ENCODE data around the gene FCRL6.

FCRL6 gene

GRCh38 chr1:159802111-159802510 lies at the start of gene FCRL6:
TSS of gene FCRL6 (plus strand) at chr1:159802360. CDS start at chr1:159802425, 65 bp downstream.
- no peak for DNase-seq

GRCh38 chr1:159753386-159753785 lies 48.8 kb upstream of the FCRL6 start:
- no peak for DNase-seq

GRCh38 chr1:159755451-159756007 lies 46.6 kb upstream of the FCRL6 start:
- no peak for DNase-seq

- DNase-seq: no peak
Observed at GRCh38 chr1:159756397-159756796, 45.8 kb upstream of the FCRL6 start.

- no peak for DNase-seq
Observed at GRCh38 chr1:159763686-159764085, 38.5 kb upstream of the FCRL6 start.

GRCh38 chr1:159765806-159766205 lies 36.4 kb upstream of the FCRL6 start:
- DNase-seq: no peak

- DNase-seq: no peak
Observed at GRCh38 chr1:159771127-159771895, 30.8 kb upstream of the FCRL6 start.

- DNase-seq: no peak
Observed at GRCh38 chr1:159774465-159774864, 27.7 kb upstream of the FCRL6 start.

- DNase-seq: no peak
Observed at GRCh38 chr1:159775716-159776115, 26.4 kb upstream of the FCRL6 start.

- DNase-seq: no peak
Observed at GRCh38 chr1:159778266-159778665, 23.9 kb upstream of the FCRL6 start.

- no peak for DNase-seq
Observed at GRCh38 chr1:159779403-159779851, 22.7 kb upstream of the FCRL6 start.

GRCh38 chr1:159780583-159781582 lies 21.3 kb upstream of the FCRL6 start, which contains the start of gene DUSP23:
TSS of gene DUSP23 (plus strand) at chr1:159780962. CDS start at chr1:159781101, 139 bp downstream.
- peak; percentile 98 for DNase-seq

GRCh38 chr1:159781992-159782391 lies 20.2 kb upstream of the FCRL6 start:
- no peak for DNase-seq

GRCh38 chr1:159783724-159784123 lies 18.4 kb upstream of the FCRL6 start:
- DNase-seq: no peak

GRCh38 chr1:159786465-159786864 lies 15.7 kb upstream of the FCRL6 start:
- DNase-seq: no peak

GRCh38 chr1:159786966-159787365 lies 15.2 kb upstream of the FCRL6 start:
- DNase-seq: no peak

GRCh38 chr1:159790237-159790917 lies 11.8 kb upstream of the FCRL6 start:
- DNase-seq: peak; percentile 21

GRCh38 chr1:159791031-159791430 lies 11.1 kb upstream of the FCRL6 start:
- no peak for DNase-seq

- peak; percentile 7 for DNase-seq
Observed at GRCh38 chr1:159791461-159791860, 10.7 kb upstream of the FCRL6 start.

GRCh38 chr1:159795534-159795933 lies 6.6 kb upstream of the FCRL6 start:
- no peak for DNase-seq

- DNase-seq: peak; percentile 93
Observed at GRCh38 chr1:159798893-159799292, 3.3 kb upstream of the FCRL6 start.

- DNase-seq: no peak
Observed at GRCh38 chr1:159799446-159799985, 2.6 kb upstream of the FCRL6 start.
